ENCODE results near the gene NAA38.
A peak's percentile ranks its signal among the peaks of the same experiment; 100 is the strongest.

The NAA38 gene

GRCh38 chr17:7849751-7850504, 7.4 kb downstream of the NAA38 start:
- no peak overlapping the region; the same call in 1 of the 2 replicates for H3K27ac ChIP-seq
- TF ChIP-seq ZFX (IDR thresholded peaks at IDR 0.05) (no peak), CTCF (conservative IDR thresholded peaks at IDR 0.05) (no peak)

DNA sequence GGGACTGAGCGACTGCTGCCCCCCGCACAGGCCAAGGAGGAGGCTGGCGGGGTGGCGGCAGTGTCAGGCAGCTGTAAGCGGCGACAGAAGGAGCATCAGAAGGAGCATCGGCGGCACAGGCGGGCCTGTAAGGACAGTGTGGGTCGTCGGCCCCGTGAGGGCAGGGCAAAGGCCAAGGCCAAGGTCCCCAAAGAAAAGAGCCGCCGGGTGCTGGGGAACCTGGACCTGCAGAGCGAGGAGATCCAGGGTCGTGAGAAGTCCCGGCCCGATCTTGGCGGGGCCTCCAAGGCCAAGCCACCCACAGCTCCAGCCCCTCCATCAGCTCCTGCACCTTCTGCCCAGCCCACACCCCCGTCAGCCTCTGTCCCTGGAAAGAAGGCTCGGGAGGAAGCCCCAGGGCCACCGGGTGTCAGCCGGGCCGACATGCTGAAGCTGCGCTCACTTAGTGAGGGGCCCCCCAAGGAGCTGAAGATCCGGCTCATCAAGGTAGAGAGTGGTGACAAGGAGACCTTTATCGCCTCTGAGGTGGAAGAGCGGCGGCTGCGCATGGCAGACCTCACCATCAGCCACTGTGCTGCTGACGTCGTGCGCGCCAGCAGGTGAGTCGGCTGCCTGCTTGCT, 8.1 kb downstream of the NAA38 start:
- H3K27ac ChIP-seq, result no peak overlapping the region; the same call in 1 of the 2 replicates
- no peak for TF ChIP-seq ZFX (IDR thresholded peaks at IDR 0.05)
- no peak for TF ChIP-seq CTCF (conservative IDR thresholded peaks at IDR 0.05)

GRCh38 chr17:7848739-7849129, 8.6 kb downstream of the NAA38 start:
- no peak overlapping the region for H3K27ac ChIP-seq
- TF ChIP-seq CTCF (conservative IDR thresholded peaks at IDR 0.05) (no peak), ZFX (IDR thresholded peaks at IDR 0.05) (no peak)

GRCh38 chr17:7848131-7848579, 9.2 kb downstream of the NAA38 start:
- no peak overlapping the region for H3K27ac ChIP-seq
- TF ChIP-seq CTCF (conservative IDR thresholded peaks at IDR 0.05) (no peak), ZFX (IDR thresholded peaks at IDR 0.05) (no peak)

- no peak for TF ChIP-seq ZFX (IDR thresholded peaks at IDR 0.05)
- no peak for TF ChIP-seq CTCF (conservative IDR thresholded peaks at IDR 0.05)
- no peak overlapping the region for H3K27ac ChIP-seq
These were observed 10.3 kb downstream of the NAA38 start for GRCh38 chr17:7846765-7847661.

DNA sequence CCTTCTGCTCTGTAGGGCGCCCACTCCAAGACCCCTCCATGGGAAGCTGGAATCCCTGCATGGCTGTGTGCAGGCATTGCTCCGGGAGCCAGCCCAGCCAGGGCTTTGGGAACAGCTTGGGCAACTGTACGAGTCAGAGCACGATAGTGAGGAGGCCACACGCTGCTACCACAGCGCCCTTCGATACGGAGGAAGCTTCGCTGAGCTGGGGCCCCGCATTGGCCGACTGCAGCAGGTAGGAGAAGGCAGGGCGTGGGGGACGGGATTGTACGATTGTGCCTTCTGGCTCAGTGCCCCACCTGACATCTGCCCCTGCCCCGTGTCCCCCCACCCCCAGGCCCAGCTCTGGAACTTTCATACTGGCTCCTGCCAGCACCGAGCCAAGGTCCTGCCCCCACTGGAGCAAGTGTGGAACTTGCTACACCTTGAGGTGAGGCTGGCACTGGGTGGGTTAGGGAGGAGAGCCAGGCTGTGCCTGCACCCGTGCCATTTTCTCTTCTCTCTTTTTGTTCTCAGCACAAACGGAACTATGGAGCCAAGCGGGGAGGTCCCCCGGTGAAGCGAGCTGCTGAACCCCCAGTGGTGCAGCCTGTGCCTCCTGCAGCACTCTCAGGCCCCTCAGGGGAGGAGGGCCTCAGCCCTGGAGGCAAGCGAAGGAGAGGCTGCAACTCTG, 11.2 kb downstream of the NAA38 start:
- peak overlapping the region; percentile 95 for H3K27ac ChIP-seq

More for the DNA sequence above, 11.2 kb downstream of the NAA38 start:
- no peak for TF ChIP-seq CTCF (conservative IDR thresholded peaks at IDR 0.05)
- no peak for TF ChIP-seq ZFX (IDR thresholded peaks at IDR 0.05)
